WI38 (cell line): ENCODE measurements around the gene LRRC42.

Source experiments
- H3K4me3 ChIP-seq: 2 replicates; pipeline ENCODE4 v1.5.1; 2011; ENCODE audit warnings: low read depth, mild to moderate bottlenecking, control low read depth, low read length
- CTCF ChIP-seq: IDR thresholded peaks from 2 replicates; pipeline ENCODE4 v1.5.1; 2012; ENCODE audit warnings: low read depth, mild to moderate bottlenecking, control low read depth, low read length

LRRC42 gene

GRCh38 chr1:53942127-53942957 is 3.8 kb upstream of the LRRC42 start:
- TF ChIP-seq CTCF = no peak
- H3K4me3 ChIP-seq = no peak overlapping the region

- TF ChIP-seq CTCF = no peak
- no peak overlapping the region for H3K4me3 ChIP-seq
Observed at GRCh38 chr1:53943090-53943489, 3.1 kb upstream of the LRRC42 start.

- H3K4me3 ChIP-seq = no peak overlapping the region
- TF ChIP-seq CTCF = no peak
Observed at GRCh38 chr1:53943490-53944043, 2.6 kb upstream of the LRRC42 start.

DNA sequence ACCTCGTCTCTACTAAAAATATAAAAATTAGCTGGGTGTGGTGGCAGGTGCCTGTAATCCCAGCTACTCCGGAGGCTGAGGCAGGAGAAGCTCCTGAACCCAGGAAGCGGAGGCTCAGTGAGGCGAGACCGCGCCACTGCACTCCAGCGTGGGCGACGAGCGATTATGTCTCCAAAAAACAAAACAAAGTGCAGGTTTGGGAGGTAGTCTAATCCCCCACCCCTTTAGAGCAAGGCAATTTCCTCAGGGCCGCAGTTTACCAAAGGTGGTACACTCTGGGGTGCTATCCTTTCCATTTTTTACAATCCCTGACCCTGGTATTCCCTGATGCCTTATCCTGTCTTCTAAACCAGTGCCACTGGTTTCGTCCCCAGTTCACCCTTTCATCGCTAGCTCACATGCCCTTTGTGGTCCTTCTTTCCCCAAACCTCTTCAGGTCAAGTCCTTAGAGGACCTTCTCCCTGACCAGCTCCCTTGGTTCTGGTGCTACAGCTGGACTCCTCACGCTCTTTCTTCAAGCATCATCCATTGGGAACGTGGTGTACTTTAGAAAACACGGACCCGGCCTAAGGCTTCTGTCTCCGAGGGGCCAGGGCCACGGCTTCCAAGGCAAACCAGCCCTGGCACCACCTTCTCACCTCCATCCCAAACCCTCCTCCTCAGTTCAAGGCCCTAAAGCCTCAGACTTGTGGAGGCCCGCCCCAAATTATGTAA is 1.5 kb upstream of the LRRC42 start:
- TF ChIP-seq CTCF = no peak
- H3K4me3 ChIP-seq = peak overlapping the region; percentile 83

- H3K4me3 ChIP-seq = peak overlapping the region; percentile 83
- TF ChIP-seq CTCF = no peak
Observed at GRCh38 chr1:53945183-53945432, 1.0 kb upstream of the LRRC42 start.

DNA sequence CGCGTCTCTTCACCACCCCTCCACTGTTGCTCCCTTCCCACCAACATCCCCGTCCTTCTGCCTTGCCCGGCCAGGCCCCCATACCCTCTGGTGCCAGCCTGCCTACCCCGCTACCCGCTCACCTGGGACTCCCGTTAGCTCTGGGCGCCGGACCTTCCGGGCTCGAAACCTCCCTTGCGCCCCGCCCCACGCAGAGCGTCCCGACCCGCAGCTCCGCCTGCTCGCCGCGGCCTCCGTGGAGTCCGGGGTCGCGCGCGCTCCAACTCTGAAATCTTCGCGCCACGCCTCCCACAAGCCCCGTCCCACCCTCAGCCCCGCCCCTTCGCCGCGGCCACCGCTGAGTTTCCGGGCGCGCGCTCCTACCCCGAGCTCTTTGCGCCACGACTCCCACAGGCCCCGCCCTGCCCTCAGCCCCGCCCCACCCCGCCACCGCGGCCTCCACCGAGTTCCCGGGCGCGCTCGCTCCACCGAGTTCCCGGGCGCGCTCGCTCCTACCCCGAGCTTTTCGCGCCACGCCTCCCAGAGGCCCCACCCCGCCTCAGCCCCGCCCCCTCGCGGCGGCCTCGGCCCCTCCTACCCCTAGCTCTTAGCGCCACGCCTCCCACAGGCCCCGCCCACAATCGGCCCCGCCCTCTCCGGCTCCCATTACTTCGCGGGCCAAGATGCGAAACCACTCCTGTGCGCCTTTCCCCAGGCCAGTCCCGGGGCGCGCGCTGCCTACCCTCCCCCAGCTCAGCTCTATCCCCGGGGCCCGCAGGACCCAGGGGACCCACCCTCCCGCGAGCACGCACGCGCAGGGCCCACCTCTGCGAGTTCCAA is 508 bp upstream of the LRRC42 start, which contains the start of gene IFT25:
Gene IFT25 (minus strand): TSS at position 267 of the 819 bp plus-strand sequence. CDS start 5,617 bp downstream, outside the sequence.
- H3K4me3 ChIP-seq = peak within 1 kb of the TSS; percentile 83
- TF ChIP-seq CTCF = no peak
